CD4-positive, alpha-beta T cell (primary cell): ENCODE measurements around the gene BEGAIN. TPM values are rescaled to one million over a fixed set of nuclear protein-coding genes. Genes with fewer than 3 reads are reported as not detected.

ENCODE experiments used
- ATAC-seq: fragments of 200-7000 bp; cut with Tn5 transposase; one replicate; pipeline ENCODE4 v1.10.0; 2022; ENCODE audit warnings: mild to moderate bottlenecking; ENCODE audit not compliant: poor library complexity
- CTCF ChIA-PET: fragments of 350-600 bp; sonication (Branson Sonifier 250); formaldehyde crosslinking; loops from one replicate; lab custom pipeline; 2021; ENCODE audit warnings: antibody characterized with exemption, inconsistent platforms; lab: Charles Lee
- POLR2A ChIA-PET: fragments of 350-600 bp; sonication (Branson Sonifier 250); formaldehyde crosslinking; loops from one replicate; lab custom pipeline; 2021; ENCODE audit warnings: antibody characterized with exemption, inconsistent platforms; lab: Charles Lee
- DNase-seq, 14 experiments: peaks; one replicate each; pipeline ENCODE4 v3.0.0-alpha.2; 2013 to 2020; ENCODE audit warnings: mixed read lengths in 2 of 14
- H3K27ac ChIP-seq, 2 donors: one replicate each; pipeline versions ENCODE4 v1.5.1 to v1.7.0; 2013; ENCODE audit warnings: low read length in 2 of 2, low read depth in 1 of 2, mild to moderate bottlenecking in 1 of 2
- H3K27me3 ChIP-seq, 2 experiments: 1 replicate in 1 of 2; 2 replicates in 1 of 2; pipeline versions ENCODE4 v1.6.1 to v1.7.0; 2013; ENCODE audit warnings: low read length in 2 of 2, control low read depth in 1 of 2, mild to moderate bottlenecking in 1 of 2, moderate library complexity in 1 of 2; ENCODE audit not compliant: insufficient read depth in 2 of 2, control insufficient read depth in 1 of 2
- H3K36me3 ChIP-seq: one replicate; pipeline ENCODE4 v1.6.1; 2013; ENCODE audit warnings: low read length, control low read depth; ENCODE audit not compliant: insufficient read depth
- H3K4me1 ChIP-seq: one replicate; pipeline ENCODE4 v1.6.1; 2013; ENCODE audit warnings: low read length, control low read depth; ENCODE audit not compliant: insufficient read depth
- H3K4me3 ChIP-seq: one replicate; pipeline ENCODE4 v1.5.1; 2013; ENCODE audit warnings: mild to moderate bottlenecking, low read length, moderate library complexity
- H3K9me3 ChIP-seq, 2 experiments: 1 replicate in 1 of 2; 2 replicates in 1 of 2; pipeline versions ENCODE4 v1.6.1 to v1.7.0; 2013; ENCODE audit warnings: low read length in 2 of 2, mild to moderate bottlenecking in 2 of 2, control low read depth in 1 of 2, moderate library complexity in 1 of 2; ENCODE audit not compliant: control insufficient read depth in 1 of 2, insufficient read depth in 1 of 2
- H3K27ac Mint-ChIP-seq: one replicate; pipeline ENCODE4 v1.8.0; 2020; ENCODE audit warnings: mixed read lengths
- H3K27me3 Mint-ChIP-seq: one replicate; pipeline ENCODE4 v1.8.0; 2021; ENCODE audit warnings: mixed read lengths
- H3K36me3 Mint-ChIP-seq: one replicate; pipeline ENCODE4 v1.8.0; 2021; ENCODE audit warnings: low read depth, mixed read lengths
- H3K4me1 Mint-ChIP-seq: one replicate; pipeline ENCODE4 v1.8.0; 2021; ENCODE audit warnings: low read depth, mixed read lengths
- H3K4me3 Mint-ChIP-seq: one replicate; pipeline ENCODE4 v1.8.0; 2020; ENCODE audit warnings: mild to moderate bottlenecking, mixed read lengths
- H3K9me3 Mint-ChIP-seq: one replicate; pipeline ENCODE4 v1.8.0; 2020; ENCODE audit warnings: mixed read lengths
- intact Hi-C, 2 experiments: fragments of 100-400 bp; cut with DNase I in 1 of 2; cut with micrococcal nuclease in 1 of 2; formaldehyde crosslinking; loops; one replicate each; pipeline versions ENCODE4 v1.15.1 to v1.9.0; 2023 to 2025; cut with DNase I, micrococcal nuclease
- total RNA-seq, 174 experiments: library from RNA in 2 of 174; stranded (reverse) in 2 of 174; gene quantifications; one replicate each; pipeline ENCODE4 v1.2.3 and lab custom pipeline; 2021 to 2026
- TF ChIP-seq, protein P1 (sequence below): fragments of 200-600 bp; IDR thresholded peaks from one replicate; pipeline ENCODE4 v1.8.0; 2022; ENCODE audit warnings: antibody characterized with exemption, mild to moderate bottlenecking

BEGAIN gene
- total RNA-seq, 2 experiments from 2014 or later: 1.5 to 2.0 TPM

DNA sequence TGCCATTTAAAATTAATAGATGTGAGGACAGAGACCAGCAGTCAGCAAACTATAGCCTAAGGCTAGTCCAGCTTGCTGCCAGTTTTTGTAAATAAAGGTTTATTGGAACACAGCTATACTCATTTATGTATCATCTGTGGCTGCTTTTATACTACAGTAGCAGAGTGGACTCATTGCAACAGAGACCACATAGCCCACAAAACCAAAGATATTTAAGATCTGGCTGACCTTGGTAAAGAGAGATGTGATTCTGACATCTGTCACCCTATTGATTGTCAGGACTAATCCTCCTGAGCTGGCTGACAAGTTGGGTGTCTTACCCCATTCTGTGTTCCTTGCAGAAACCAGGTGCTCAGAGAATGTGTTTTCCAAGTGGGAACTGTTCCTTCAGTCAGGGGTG, 99.9 kb downstream of the BEGAIN start:
- intact Hi-C loops: no loop called here
- ChIA-PET POLR2A (no interaction called here), CTCF (no interaction called here)
- TF ChIP-seq, protein P1, sequence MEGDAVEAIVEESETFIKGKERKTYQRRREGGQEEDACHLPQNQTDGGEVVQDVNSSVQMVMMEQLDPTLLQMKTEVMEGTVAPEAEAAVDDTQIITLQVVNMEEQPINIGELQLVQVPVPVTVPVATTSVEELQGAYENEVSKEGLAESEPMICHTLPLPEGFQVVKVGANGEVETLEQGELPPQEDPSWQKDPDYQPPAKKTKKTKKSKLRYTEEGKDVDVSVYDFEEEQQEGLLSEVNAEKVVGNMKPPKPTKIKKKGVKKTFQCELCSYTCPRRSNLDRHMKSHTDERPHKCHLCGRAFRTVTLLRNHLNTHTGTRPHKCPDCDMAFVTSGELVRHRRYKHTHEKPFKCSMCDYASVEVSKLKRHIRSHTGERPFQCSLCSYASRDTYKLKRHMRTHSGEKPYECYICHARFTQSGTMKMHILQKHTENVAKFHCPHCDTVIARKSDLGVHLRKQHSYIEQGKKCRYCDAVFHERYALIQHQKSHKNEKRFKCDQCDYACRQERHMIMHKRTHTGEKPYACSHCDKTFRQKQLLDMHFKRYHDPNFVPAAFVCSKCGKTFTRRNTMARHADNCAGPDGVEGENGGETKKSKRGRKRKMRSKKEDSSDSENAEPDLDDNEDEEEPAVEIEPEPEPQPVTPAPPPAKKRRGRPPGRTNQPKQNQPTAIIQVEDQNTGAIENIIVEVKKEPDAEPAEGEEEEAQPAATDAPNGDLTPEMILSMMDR: no peak
- DNase-seq: no peak
- peaks cover 23% of the 10 kb centered on the region for H3K36me3 Mint-ChIP-seq
- no peak for ATAC-seq
- H3K4me3 Mint-ChIP-seq: no peak overlapping the region
- no peak overlapping the region for H3K4me3 ChIP-seq
- no peaks in the 10 kb centered on the region for H3K27me3 Mint-ChIP-seq
- peaks cover 10% of the 10 kb centered on the region for H3K4me1 ChIP-seq
- H3K9me3 Mint-ChIP-seq: no peaks in the 10 kb centered on the region
- no peaks in the 10 kb centered on the region for H3K9me3 ChIP-seq
- H3K36me3 ChIP-seq: peaks cover 6% of the 10 kb centered on the region
- H3K27ac ChIP-seq: no peak overlapping the region
- peaks cover 20% of the 10 kb centered on the region for H3K4me1 Mint-ChIP-seq
- H3K27me3 ChIP-seq: no peaks in the 10 kb centered on the region
- H3K27ac Mint-ChIP-seq: no peak overlapping the region

Other genes with a start within 250 kb of the BEGAIN start
- 1 to 10 TPM; 2.0 to 2.4 TPM for gene WDR25, start 210.9 kb downstream of the BEGAIN start, total RNA-seq
- not detected for gene DLK1, start 139.5 kb upstream of the BEGAIN start, total RNA-seq
- not detected for gene MEG3, start 238.7 kb upstream of the BEGAIN start, total RNA-seq